Osteoblast (primary cell): ENCODE data around the gene BARX2. TPM values are rescaled to one million over a fixed set of nuclear protein-coding genes. Genes with fewer than 3 reads are reported as not detected.

Experiments used
- DNase-seq: peaks from one replicate; pipeline ENCODE4 v3.0.0; 2011; ENCODE audit warnings: low spot score, mixed read lengths; ENCODE audit not compliant: insufficient read length; ENCODE audit errors: missing footprints
- H2AFZ ChIP-seq: 2 replicates; pipeline ENCODE4 v1.6.0; 2011; ENCODE audit warnings: mild to moderate bottlenecking, low read length
- H3K27ac ChIP-seq: 2 replicates; pipeline ENCODE4 v1.5.1; 2011; ENCODE audit warnings: mild to moderate bottlenecking, low read depth, low read length, moderate library complexity
- H3K27me3 ChIP-seq: 2 replicates; pipeline ENCODE4 v1.6.0; 2012; ENCODE audit warnings: mild to moderate bottlenecking, control low read depth, inconsistent platforms, low read length, moderate library complexity; ENCODE audit not compliant: insufficient read depth
- H3K36me3 ChIP-seq: 2 replicates; pipeline ENCODE4 v1.5.1; 2011; ENCODE audit warnings: mild to moderate bottlenecking, low read length, control low read depth, moderate library complexity; ENCODE audit not compliant: insufficient read depth
- H3K4me1 ChIP-seq: 2 replicates; pipeline ENCODE4 v1.5.1; 2011; ENCODE audit warnings: mild to moderate bottlenecking, low read length, control low read depth, moderate library complexity; ENCODE audit not compliant: insufficient read depth
- H3K4me2 ChIP-seq: 2 replicates; pipeline ENCODE4 v1.6.0; 2011; ENCODE audit warnings: mild to moderate bottlenecking, low read length; ENCODE audit not compliant: insufficient read depth
- H3K4me3 ChIP-seq: fragments of 200-600 bp; sonication (generic); 3 replicates; pipeline ENCODE4 v1.5.1; 2012; ENCODE audit warnings: mild to moderate bottlenecking, low read length, inconsistent platforms; ENCODE audit not compliant: insufficient read depth
- H3K79me2 ChIP-seq: 2 replicates; pipeline ENCODE4 v1.6.0; 2012; ENCODE audit warnings: mild to moderate bottlenecking, low read length, control low read depth, inconsistent platforms; ENCODE audit not compliant: insufficient read depth
- H3K9me3 ChIP-seq: 2 replicates; pipeline ENCODE4 v1.5.1; 2011; ENCODE audit warnings: low read depth, low read length, control low read depth
- H4K20me1 ChIP-seq: 2 replicates; pipeline ENCODE4 v1.6.0; 2012; ENCODE audit warnings: mild to moderate bottlenecking, low read length, control low read depth; ENCODE audit not compliant: insufficient read depth
- total RNA-seq: library from RNA; depleted of rRNA; stranded (reverse); fragments of >200 nt; gene quantifications from 2 replicates; pipeline ENCODE4 v1.2.3, GENCODE V29; 2012
- TF ChIP-seq, protein P1 (sequence below): IDR thresholded peaks from 2 replicates; pipeline ENCODE4 v1.5.1; 2011; ENCODE audit warnings: mild to moderate bottlenecking, low read depth, low read length, moderate library complexity; ENCODE audit errors: extremely low read depth

Gene BARX2
- total RNA-seq, 1 donor: not detected

DNA sequence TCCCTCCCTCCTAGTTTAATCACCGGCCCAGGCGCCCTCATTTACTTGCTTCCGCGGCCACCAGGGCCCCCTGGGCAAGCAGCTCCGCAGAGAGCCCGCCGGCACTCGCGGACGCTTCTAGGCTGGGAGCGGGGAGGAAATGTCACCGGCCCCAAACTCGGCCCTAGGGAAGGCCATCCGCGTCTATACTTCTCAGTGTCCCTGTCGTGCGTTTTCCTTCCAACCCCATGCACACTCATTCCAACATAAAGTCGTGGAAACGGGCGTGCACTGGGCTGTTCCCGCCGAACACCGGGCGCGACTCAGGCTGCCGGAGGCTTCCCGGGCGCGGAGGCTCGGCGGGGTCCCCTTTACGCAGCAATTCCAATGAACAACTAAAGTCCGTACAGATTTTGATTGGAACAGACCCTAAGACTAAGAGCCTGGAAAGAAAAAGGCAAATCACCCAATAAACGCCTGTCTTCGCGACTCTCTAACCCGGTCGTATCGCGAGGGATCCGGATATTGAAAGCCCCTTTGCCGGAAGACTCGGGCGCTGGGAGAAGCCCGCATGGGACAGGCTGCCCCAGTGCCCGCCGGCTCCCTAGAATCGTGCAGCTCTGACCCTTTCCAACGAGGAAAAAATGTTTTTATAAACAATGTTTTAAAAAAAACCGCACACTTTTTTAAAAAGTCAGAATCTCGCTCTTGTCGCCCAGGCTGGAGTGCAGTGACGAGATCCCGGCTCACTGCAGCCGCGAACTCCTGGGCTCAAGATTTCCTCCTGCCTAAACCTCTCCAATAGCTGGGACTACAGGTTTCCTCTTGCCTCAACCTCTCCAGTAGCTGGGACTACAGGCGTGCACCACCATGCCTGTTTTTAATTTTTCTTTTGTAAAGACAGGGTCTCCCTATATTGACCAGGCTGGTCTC lies 1.3 kb upstream of the BARX2 start:
- peaks cover 95% of the 10 kb centered on the region for H3K27me3 ChIP-seq
- H2AFZ ChIP-seq: no peak overlapping the region
- H3K4me1 ChIP-seq: peaks cover 6% of the 10 kb centered on the region
- no peaks in the 10 kb centered on the region for H3K9me3 ChIP-seq
- TF ChIP-seq, protein P1, sequence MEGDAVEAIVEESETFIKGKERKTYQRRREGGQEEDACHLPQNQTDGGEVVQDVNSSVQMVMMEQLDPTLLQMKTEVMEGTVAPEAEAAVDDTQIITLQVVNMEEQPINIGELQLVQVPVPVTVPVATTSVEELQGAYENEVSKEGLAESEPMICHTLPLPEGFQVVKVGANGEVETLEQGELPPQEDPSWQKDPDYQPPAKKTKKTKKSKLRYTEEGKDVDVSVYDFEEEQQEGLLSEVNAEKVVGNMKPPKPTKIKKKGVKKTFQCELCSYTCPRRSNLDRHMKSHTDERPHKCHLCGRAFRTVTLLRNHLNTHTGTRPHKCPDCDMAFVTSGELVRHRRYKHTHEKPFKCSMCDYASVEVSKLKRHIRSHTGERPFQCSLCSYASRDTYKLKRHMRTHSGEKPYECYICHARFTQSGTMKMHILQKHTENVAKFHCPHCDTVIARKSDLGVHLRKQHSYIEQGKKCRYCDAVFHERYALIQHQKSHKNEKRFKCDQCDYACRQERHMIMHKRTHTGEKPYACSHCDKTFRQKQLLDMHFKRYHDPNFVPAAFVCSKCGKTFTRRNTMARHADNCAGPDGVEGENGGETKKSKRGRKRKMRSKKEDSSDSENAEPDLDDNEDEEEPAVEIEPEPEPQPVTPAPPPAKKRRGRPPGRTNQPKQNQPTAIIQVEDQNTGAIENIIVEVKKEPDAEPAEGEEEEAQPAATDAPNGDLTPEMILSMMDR: no peak
- no peak overlapping the region for H3K4me3 ChIP-seq
- H3K27ac ChIP-seq: no peak overlapping the region
- H4K20me1 ChIP-seq: no peaks in the 10 kb centered on the region
- H3K4me2 ChIP-seq: peak overlapping the region; percentile 21
- H3K79me2 ChIP-seq: no peaks in the 10 kb centered on the region
- no peaks in the 10 kb centered on the region for H3K36me3 ChIP-seq
- peak; percentile 76 for DNase-seq

- no peak for DNase-seq
- peaks cover 90% of the 10 kb centered on the region for H3K27me3 ChIP-seq
- no peak overlapping the region for H2AFZ ChIP-seq
- H3K36me3 ChIP-seq: no peaks in the 10 kb centered on the region
- no peaks in the 10 kb centered on the region for H4K20me1 ChIP-seq
- no peak overlapping the region for H3K27ac ChIP-seq
- peak overlapping the region; percentile 28 for H3K4me2 ChIP-seq
- no peak overlapping the region for H3K4me3 ChIP-seq
- H3K9me3 ChIP-seq: no peaks in the 10 kb centered on the region
- H3K79me2 ChIP-seq: no peaks in the 10 kb centered on the region
- TF ChIP-seq, protein P1: no peak
- peaks cover 6% of the 10 kb centered on the region for H3K4me1 ChIP-seq
Observed at GRCh38 chr11:129374993-129375750, 476 bp upstream of the BARX2 start.

GRCh38 chr11:129376658-129377341 lies 1.2 kb downstream of the BARX2 start:
- H3K9me3 ChIP-seq: no peaks in the 10 kb centered on the region
- no peak overlapping the region for H3K4me3 ChIP-seq
- H3K4me2 ChIP-seq: no peak overlapping the region
- TF ChIP-seq, protein P1: no peak
- H3K27me3 ChIP-seq: peaks cover 81% of the 10 kb centered on the region
- H3K4me1 ChIP-seq: peaks cover 6% of the 10 kb centered on the region
- H2AFZ ChIP-seq: no peak overlapping the region
- no peak overlapping the region for H3K27ac ChIP-seq
- no peaks in the 10 kb centered on the region for H4K20me1 ChIP-seq
- DNase-seq: no peak
- no peaks in the 10 kb centered on the region for H3K36me3 ChIP-seq
- H3K79me2 ChIP-seq: no peaks in the 10 kb centered on the region
